Hair follicle dermal papilla cell (primary cell): ENCODE measurements around the gene TCF7. TPM values are rescaled to one million over a fixed set of nuclear protein-coding genes. Genes with fewer than 3 reads are reported as not detected.

ENCODE experiments used
- small RNA-seq: library from RNA; depleted of rRNA; stranded (forward); fragments of <200 nt; gene quantifications from one replicate; pipeline ENCODE3, GENCODE V24; 2012
- total RNA-seq: library from RNA; depleted of rRNA; stranded (reverse); fragments of >200 nt; gene quantifications from 2 replicates; pipeline ENCODE4 v1.2.3, GENCODE V29; 2012

Gene TCF7
- total RNA-seq: 0.85 and 1.6 TPM in 2 replicates

GRCh38 chr5:134113902-134114875, at the start of gene TCF7:
Gene TCF7 (plus strand): TSS chr5:134114681. CDS start chr5:134114907, 226 bp downstream.

DNA sequence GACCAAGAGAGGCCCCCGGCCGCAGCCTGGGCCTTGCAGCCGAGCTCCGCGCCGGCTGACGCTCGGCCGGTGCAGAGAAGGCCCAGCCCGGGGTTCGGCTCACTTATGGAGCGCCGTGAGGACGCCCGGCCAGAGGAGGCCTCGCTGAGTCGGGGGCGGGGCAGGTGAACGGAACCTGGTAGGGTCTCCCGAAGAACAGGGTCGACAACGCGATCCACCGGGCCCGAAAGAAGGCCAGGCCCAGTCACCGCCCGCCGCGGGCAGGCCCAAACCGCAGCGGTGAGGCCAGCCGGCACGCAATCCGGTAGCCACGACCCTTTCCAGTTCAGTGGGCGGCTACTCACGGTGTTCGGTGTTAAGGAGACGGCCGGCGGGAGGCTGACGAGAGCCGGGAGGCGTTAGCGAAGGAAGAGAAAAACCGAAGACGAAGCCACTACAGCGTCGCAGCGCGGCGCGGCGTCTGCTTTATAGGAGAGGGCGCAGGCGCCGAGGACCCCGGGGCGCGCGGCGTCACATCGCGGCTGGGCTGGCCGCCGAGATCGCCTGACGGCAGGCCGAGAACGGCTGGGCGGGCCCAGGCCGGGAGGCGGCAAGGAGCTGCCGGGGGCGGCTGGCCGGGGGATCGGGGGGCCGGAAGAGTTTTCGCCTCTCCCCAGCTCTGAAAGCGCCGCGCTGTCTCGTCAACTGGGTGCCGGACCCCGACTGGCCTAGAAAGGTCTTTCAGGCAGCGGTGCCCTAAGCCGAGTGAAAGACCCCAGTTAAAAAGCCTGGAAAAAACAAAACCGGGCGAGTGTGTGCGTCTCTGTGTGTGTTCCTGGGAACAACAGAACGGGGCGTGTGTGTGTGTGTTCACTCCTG, 62.3 kb downstream of the TCF7 start, which contains the start of gene SKP1:
Gene SKP1, minus strand, starts transcription at position 440 of the 858 bp plus-strand sequence. CDS start 2,928 bp downstream, outside the sequence.

Small RNA genes lying within 50 kb of the gene (small RNA-seq; reads per million reads assigned to genes)
- not detected for gene AC008608.1

Other genes starting within 250 kb of the TCF7 start
- 79.3 and 109 TPM in 2 replicates for gene C5orf15, start 146.1 kb upstream of the TCF7 start, total RNA-seq
- 201 and 205 TPM in 2 replicates for gene VDAC1, start 109.7 kb upstream of the TCF7 start, total RNA-seq
- gene SKP1, start 62.3 kb downstream of the TCF7 start, total RNA-seq: 81.0 and 147 TPM in 2 replicates
- gene PPP2CA, start 111.4 kb downstream of the TCF7 start, total RNA-seq: 81.8 and 98.4 TPM in 2 replicates